SU-DHL-6 (cell line): ENCODE data around the gene GEMIN5.

ENCODE experiments used
- CTCF ChIP-seq: fragments of 200-600 bp; sonication (generic); IDR thresholded peaks from one replicate; pipeline ENCODE4 v1.5.1; 2017; ENCODE audit warnings: antibody characterized with exemption, mild to moderate bottlenecking, low read length, moderate library complexity; ENCODE audit not compliant: insufficient read depth, poor library complexity, severe bottlenecking
- EZH2phosphoT487 ChIP-seq: fragments of 200-600 bp; sonication (generic), shearing (Covaris generic); conservative IDR thresholded peaks from 2 replicates; pipeline ENCODE4 v1.6.1; 2018; ENCODE audit warnings: mild to moderate bottlenecking, antibody characterized with exemption, low read length, moderate library complexity, mixed read lengths

GRCh38 chr5:154901276-154901675 is 36.7 kb downstream of the GEMIN5 start:
- TF ChIP-seq CTCF (no peak), EZH2phosphoT487 (no peak)
